Measurements from ENCODE around the gene FXYD5.

FXYD5 gene

GRCh38 chr19:35114353-35115176 is 40.0 kb upstream of the FXYD5 start:
- TF ChIP-seq SIN3A (IDR thresholded peaks at IDR 0.05; ENCODE audit: borderline replicate concordance, insufficient read depth, low read length), result no peak
- TF ChIP-seq POLR2AphosphoS5 (IDR thresholded peaks at IDR 0.05; ENCODE audit: low read depth, low read length), result no peak

- TF ChIP-seq REST (IDR thresholded peaks at IDR 0.05; ENCODE audit: insufficient read depth in 1 of 2, low read depth in 2 of 2, low read length in 2 of 2) (no peak), TAF1 (IDR thresholded peaks at IDR 0.05; ENCODE audit: borderline replicate concordance, insufficient read depth, low read length) (no peak), POLR2AphosphoS5 (IDR thresholded peaks at IDR 0.05; ENCODE audit: low read depth, low read length) (no peak), FOXP2 (optimal IDR thresholded peaks at IDR 0.05; ENCODE audit: borderline replicate concordance, extremely low read depth, extremely low read length, insufficient read depth) (no peak), SIN3A (IDR thresholded peaks at IDR 0.05; ENCODE audit: borderline replicate concordance, insufficient read depth, low read length) (no peak)
Measured at GRCh38 chr19:35115177-35115951, 39.2 kb upstream of the FXYD5 start, which contains the start of gene FXYD3. TSS of gene FXYD3 (plus strand) at chr19:35115823. CDS start at chr19:35119377, 3,554 bp downstream.

- TF ChIP-seq FOXP2 (optimal IDR thresholded peaks at IDR 0.05; ENCODE audit: borderline replicate concordance, extremely low read depth, extremely low read length, insufficient read depth), result no peak
- TF ChIP-seq SIN3A (IDR thresholded peaks at IDR 0.05; ENCODE audit: borderline replicate concordance, insufficient read depth, low read length), result no peak
- TF ChIP-seq POLR2AphosphoS5 (IDR thresholded peaks at IDR 0.05; ENCODE audit: low read depth, low read length), result no peak
- no peak for TF ChIP-seq TAF1 (IDR thresholded peaks at IDR 0.05; ENCODE audit: borderline replicate concordance, insufficient read depth, low read length)
- TF ChIP-seq REST (IDR thresholded peaks at IDR 0.05; ENCODE audit: insufficient read depth in 1 of 2, low read depth in 2 of 2, low read length in 2 of 2), result no peak
Measured at GRCh38 chr19:35116072-35116801, 38.3 kb upstream of the FXYD5 start.

- TF ChIP-seq FOXP2 (optimal IDR thresholded peaks at IDR 0.05; ENCODE audit: borderline replicate concordance, extremely low read depth, extremely low read length, insufficient read depth) (no peak), SIN3A (IDR thresholded peaks at IDR 0.05; ENCODE audit: borderline replicate concordance, insufficient read depth, low read length) (no peak), TAF1 (IDR thresholded peaks at IDR 0.05; ENCODE audit: borderline replicate concordance, insufficient read depth, low read length) (no peak), POLR2AphosphoS5 (IDR thresholded peaks at IDR 0.05; ENCODE audit: low read depth, low read length) (no peak), REST (IDR thresholded peaks at IDR 0.05; ENCODE audit: insufficient read depth in 1 of 2, low read depth in 2 of 2, low read length in 2 of 2) (no peak)
Measured at GRCh38 chr19:35117116-35117515, 37.4 kb upstream of the FXYD5 start.

- TF ChIP-seq REST (IDR thresholded peaks at IDR 0.05; ENCODE audit: insufficient read depth in 1 of 2, low read depth in 2 of 2, low read length in 2 of 2), result no peak
- TF ChIP-seq FOXP2 (optimal IDR thresholded peaks at IDR 0.05; ENCODE audit: borderline replicate concordance, extremely low read depth, extremely low read length, insufficient read depth), result no peak
- no peak for TF ChIP-seq SIN3A (IDR thresholded peaks at IDR 0.05; ENCODE audit: borderline replicate concordance, insufficient read depth, low read length)
- TF ChIP-seq TAF1 (IDR thresholded peaks at IDR 0.05; ENCODE audit: borderline replicate concordance, insufficient read depth, low read length), result no peak
- no peak for TF ChIP-seq POLR2AphosphoS5 (IDR thresholded peaks at IDR 0.05; ENCODE audit: low read depth, low read length)
Measured at GRCh38 chr19:35117799-35118198, 36.7 kb upstream of the FXYD5 start.

Measured in PFSK-1 (cell line).